ENCODE results near the gene TADA1. TPM values are rescaled to one million over a fixed set of nuclear protein-coding genes. Genes with fewer than 3 reads are reported as not detected.

Gene TADA1
- total RNA-seq, 1 donor from 2014 or later: 11.7 TPM

GRCh38 chr1:166811691-166812090 lies 64.4 kb downstream of the TADA1 start:
- Mint-ChIP-seq H3K4me1 (ENCODE audit: unreplicated experiment) (no peaks in the 10 kb centered on the region), H3K36me3 (ENCODE audit: low read depth, unreplicated experiment) (no peaks in the 10 kb centered on the region), H3K9me3 (ENCODE audit: unreplicated experiment) (no peaks in the 10 kb centered on the region), H3K4me3 (ENCODE audit: unreplicated experiment) (no peak overlapping the region), H3K27me3 (ENCODE audit: unreplicated experiment) (peaks cover 4% of the 10 kb centered on the region), H3K27ac (ENCODE audit: unreplicated experiment) (no peak overlapping the region)
- TF ChIP-seq, protein P1, sequence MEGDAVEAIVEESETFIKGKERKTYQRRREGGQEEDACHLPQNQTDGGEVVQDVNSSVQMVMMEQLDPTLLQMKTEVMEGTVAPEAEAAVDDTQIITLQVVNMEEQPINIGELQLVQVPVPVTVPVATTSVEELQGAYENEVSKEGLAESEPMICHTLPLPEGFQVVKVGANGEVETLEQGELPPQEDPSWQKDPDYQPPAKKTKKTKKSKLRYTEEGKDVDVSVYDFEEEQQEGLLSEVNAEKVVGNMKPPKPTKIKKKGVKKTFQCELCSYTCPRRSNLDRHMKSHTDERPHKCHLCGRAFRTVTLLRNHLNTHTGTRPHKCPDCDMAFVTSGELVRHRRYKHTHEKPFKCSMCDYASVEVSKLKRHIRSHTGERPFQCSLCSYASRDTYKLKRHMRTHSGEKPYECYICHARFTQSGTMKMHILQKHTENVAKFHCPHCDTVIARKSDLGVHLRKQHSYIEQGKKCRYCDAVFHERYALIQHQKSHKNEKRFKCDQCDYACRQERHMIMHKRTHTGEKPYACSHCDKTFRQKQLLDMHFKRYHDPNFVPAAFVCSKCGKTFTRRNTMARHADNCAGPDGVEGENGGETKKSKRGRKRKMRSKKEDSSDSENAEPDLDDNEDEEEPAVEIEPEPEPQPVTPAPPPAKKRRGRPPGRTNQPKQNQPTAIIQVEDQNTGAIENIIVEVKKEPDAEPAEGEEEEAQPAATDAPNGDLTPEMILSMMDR (IDR thresholded peaks at IDR 0.05; ENCODE audit: unreplicated experiment): no peak
- DNase-seq (ENCODE audit: low spot score): no peak

DNA sequence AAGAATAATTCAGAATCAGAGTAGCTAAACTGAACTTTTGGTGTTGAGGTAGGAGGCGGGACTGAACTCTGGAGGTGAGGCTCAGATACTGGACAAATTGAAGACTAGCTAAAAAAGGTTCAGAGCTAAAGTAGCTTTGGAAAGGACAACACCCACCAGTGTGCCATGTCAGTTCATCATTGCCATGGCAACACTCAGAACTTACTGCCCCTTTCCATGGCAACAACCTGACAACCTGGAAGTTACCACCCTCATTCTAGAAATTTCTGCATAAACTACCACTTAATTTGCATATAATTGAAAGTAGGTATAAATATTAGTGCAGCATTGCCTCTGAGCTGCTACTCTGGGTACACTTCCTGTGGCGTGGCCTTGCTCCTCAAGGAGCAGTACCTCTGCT lies 67.1 kb downstream of the TADA1 start:
- H3K4me1 Mint-ChIP-seq (ENCODE audit: unreplicated experiment): no peaks in the 10 kb centered on the region
- TF ChIP-seq, protein P1 (IDR thresholded peaks at IDR 0.05; ENCODE audit: unreplicated experiment): no peak
- H3K36me3 Mint-ChIP-seq (ENCODE audit: low read depth, unreplicated experiment): no peaks in the 10 kb centered on the region
- no peak overlapping the region for H3K27ac Mint-ChIP-seq (ENCODE audit: unreplicated experiment)
- DNase-seq (ENCODE audit: low spot score): no peak
- H3K27me3 Mint-ChIP-seq (ENCODE audit: unreplicated experiment): peaks cover 1% of the 10 kb centered on the region
- H3K4me3 Mint-ChIP-seq (ENCODE audit: unreplicated experiment): no peak overlapping the region
- H3K9me3 Mint-ChIP-seq (ENCODE audit: unreplicated experiment): no peaks in the 10 kb centered on the region

Other genes starting within 250 kb of the TADA1 start
- 42.2 TPM for gene POGK, start 36.8 kb downstream of the TADA1 start, total RNA-seq (ENCODE audit: unreplicated experiment)
- 1.2 TPM for gene ILDR2, start 99.3 kb upstream of the TADA1 start, total RNA-seq (ENCODE audit: unreplicated experiment)
- not detected for gene MAEL, start 113.0 kb upstream of the TADA1 start, total RNA-seq (ENCODE audit: unreplicated experiment)
- gene GPA33, start 214.1 kb upstream of the TADA1 start, total RNA-seq (ENCODE audit: unreplicated experiment): 0.10 TPM
- 1.9 TPM for gene STYXL2, start 217.8 kb upstream of the TADA1 start, total RNA-seq (ENCODE audit: unreplicated experiment)